HG03108 (cell line): ENCODE results near the gene RBM14.
"Not testable (repeated sequence)": the region's sequence is repeated elsewhere in the genome, so short reads cannot be mapped to it uniquely, and the experiment has no call there.

Source experiments
- ATAC-seq: cut with Tn5 transposase; IDR thresholded peaks from one replicate; pipeline ENCODE4 v1.9.1; 2021; ENCODE audit warnings: moderate library complexity; ENCODE audit not compliant: unreplicated experiment

RBM14 gene

GRCh38 chr11:66616379-66617154 lies at the start of gene RBM14:
TSS of gene RBM14 (plus strand) at chr11:66616630. CDS start at chr11:66616721, 91 bp downstream.
- peak; percentile 94 for ATAC-seq

DNA sequence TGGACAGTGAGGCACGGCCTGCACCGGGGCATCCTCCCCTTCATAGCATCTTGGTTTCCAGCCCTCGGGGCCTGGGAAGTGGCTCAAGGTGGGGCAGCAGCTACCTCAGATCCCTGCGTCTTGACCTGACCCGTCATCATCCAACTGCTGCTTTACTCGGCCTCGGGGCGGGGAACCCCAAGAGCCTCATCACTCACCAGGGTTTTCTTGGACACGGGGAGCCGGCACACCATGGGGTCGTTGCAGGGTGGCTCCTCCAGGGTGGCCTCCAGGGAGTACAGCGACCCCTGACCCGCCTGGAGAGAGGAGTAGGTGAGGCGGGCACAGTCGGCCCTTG lies 48.7 kb upstream of the RBM14 start:
- no peak for ATAC-seq

GRCh38 chr11:66568124-66568916 lies 48.1 kb upstream of the RBM14 start, which contains the start of gene CTSF:
TSS of gene CTSF (minus strand) at chr11:66568606. CDS start at chr11:66568486, 120 bp downstream.
- no peak for ATAC-seq

- no peak for ATAC-seq
These were observed 47.4 kb upstream of the RBM14 start for GRCh38 chr11:66569076-66569475.

DNA sequence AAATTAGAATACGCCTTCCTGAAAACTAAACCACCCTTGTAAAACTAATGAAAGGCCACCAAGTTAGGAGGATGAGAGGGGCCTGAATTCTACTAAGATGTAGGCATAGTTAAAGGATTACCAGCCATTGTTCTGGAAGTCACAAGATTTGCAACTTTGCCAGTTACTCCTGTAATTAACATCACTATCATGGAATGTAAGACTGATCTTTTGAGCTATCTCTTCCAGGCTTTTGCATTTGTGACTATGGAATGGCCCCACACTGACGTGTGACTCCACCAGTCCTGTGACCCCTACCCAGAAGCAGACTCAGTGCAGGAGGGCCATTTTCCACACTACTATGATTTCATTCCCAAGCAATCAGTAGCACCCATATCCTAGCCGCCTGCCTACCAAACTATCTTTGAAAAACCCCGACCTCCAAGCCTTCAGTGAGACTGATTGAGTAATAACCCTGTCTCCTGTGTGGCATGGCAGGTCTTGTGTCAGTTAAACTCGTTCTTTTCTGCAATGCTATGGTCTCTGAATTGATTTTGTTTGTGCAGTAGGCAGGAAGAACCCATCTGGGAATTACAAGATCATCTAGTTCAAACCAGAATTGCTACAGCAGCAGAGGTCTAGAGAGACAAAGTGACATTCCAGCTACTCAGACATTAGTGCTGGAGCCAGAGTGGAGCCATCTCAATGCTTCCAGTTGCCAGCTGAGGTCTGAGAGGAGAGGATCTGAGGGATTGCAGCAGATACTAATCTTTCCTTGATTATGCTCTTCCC lies 46.2 kb upstream of the RBM14 start:
- ATAC-seq: no peak

DNA sequence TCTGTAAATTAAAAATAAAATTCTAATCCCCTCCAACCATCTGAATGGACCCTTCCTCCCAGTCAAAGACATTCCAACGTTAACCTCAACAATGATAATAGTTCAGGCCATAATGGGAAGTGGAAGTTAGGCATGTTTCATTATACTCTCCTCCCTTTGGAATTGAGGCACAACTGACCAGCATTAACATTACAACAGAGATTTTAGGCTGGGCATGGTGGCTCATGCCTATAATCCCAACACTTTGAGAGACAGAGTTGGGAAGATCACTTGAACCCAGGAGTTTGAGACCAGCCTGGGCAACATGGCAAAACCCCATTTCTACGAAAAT lies 45.6 kb upstream of the RBM14 start:
- ATAC-seq: no peak

DNA sequence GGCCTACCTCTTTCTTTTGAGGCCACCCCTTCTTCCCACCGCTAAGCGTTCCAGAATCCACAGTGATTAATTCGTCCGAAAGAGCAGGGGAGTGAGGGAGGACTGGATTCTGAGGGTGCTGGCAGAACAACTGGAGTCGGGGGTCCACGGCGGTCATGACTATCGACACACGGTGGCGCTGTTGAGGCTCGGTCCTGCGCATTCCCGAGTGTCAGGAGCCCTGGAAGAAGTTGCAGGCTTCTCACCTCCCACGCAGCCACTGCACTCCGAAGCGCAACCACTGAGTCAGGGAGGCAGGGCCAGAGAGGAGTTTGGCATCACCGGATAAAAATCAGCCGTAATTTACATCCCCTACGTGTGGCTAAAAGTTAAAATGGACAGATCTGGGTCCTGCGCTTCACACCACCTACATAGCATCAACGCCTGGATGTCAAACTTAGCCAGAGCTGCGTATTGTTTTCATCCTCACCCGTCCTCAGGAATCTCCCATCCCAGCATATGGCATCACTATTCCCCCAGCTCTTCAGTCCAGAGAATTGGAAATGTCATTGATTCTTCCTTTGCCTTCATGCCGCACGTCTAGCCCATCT lies 37.3 kb upstream of the RBM14 start:
- no peak for ATAC-seq

DNA sequence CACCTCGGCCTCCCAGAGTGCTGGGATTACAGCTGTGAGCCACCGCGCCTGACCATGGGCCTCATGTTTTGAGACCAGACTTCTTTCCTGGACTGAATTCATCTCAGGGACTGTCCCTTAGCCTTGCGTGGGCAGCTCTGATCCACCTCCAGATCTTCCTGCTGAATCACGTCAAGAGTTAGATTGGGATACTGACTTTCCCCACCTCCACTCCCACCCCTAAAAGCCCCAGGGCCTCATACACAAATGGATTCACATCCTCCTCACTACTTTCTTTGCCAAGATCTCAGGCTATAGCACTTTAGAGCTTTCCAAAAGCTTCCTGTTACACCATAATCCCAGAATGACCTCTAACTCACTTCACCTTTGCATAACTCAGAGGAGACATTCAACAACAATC lies 35.6 kb upstream of the RBM14 start:
- ATAC-seq: no peak

GRCh38 chr11:66581261-66581660 lies 35.2 kb upstream of the RBM14 start:
- no peak for ATAC-seq

DNA sequence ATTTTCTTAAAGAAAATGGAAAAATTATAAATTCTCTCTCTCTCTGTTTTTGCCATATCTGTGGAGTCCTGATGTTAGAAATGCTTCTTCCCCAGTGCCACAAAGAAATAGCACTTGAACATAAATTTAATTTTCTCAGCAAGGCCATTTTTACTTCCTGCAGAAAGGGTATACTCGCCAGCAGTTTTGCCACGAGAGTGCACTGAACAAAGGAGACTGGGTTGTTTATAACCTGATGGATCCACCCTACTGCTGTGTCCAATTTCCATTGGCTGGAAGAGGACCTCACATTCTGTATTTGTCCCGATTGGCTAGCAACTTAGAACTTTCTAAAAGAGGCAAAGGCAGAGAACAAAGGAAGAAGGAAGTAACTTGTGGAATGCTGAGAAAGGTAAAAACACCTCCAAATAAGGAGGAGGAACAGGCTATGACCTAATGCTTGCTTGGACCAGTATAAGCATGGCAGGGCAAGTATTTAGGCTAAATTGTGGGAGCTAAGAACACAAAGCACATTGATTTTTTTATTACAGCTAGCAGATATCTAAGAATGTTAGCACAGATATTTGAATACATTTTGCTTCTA lies 33.8 kb upstream of the RBM14 start:
- ATAC-seq: not testable (repeated sequence)

DNA sequence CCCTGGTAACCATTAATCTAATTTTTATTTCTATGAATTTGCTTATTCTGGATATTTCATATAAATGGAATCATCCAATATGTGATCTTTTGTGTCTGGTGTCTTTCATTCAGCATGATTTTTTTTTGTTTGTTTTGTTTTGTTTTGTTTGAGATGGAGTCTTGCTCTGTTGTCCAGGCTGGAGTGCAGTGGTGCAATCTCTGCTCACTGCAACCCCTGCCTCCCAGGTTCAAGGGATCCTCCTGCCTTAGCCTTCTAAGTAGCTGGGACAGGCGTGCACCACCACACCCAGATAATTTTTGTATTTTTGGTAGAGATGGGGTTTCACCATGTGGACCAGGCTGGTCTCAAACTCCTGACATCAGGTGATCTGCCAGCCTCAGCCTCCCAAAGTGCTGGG lies 31.0 kb upstream of the RBM14 start:
- ATAC-seq: not testable (repeated sequence)

- no peak for ATAC-seq
These were observed 30.3 kb upstream of the RBM14 start for GRCh38 chr11:66586136-66586535.

- not testable (repeated sequence) for ATAC-seq
These were observed 27.1 kb upstream of the RBM14 start for GRCh38 chr11:66589315-66589714.

GRCh38 chr11:66589996-66590675 lies 26.3 kb upstream of the RBM14 start:
- ATAC-seq: no peak

- ATAC-seq: no peak
These were observed 25.3 kb upstream of the RBM14 start for GRCh38 chr11:66591175-66591574.

DNA sequence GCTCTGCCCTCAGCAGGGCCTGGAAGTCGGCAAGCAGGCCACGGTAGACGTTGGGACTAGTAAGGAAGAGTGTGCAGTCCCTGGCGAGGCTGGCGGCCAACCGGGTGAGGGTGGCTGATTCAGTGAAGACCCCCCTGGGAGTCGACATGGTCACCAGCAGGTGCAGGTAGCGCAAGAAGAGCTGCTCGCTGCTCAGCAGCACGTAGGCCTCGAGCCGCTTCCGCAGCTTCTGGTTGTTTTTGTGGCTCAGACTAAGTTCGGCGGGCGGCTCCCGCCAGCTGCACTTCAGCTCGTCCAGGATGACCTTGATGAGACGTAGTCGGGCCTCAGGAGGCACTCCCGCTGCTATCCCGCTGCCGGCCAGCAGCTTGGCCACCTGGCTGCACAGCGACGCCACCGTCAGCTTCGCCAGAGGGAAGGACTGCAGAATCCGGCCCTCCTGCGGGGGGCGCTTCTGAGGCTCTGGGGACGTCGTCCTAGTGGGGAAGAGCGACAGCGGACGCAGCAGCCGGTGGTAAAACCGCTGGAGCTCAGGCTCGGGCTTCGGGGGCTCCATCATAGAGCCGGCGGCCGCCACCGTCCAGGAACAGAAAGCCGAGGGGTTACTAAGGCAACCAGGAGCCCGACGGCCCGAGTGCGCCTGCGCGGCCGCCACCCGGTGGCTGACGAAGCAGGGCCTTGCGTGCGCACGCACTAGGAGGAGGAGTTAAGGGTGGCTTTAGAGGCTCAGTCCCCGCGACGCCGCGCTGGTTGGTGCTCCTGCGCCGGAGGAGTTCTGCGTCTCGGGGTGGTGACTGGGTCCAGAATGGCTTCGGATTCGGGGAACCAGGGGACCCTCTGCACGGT lies 23.8 kb upstream of the RBM14 start, which contains the start of the genes CCDC87 and CCS:
CCDC87 (minus strand) TSS at position 607 of the 846 bp plus-strand sequence; CDS start at position 559, 48 bp downstream.
CCS (plus strand) TSS at position 729 of the 846 bp plus-strand sequence; CDS start at position 806, 77 bp downstream.
- peak; percentile 91 for ATAC-seq

GRCh38 chr11:66593303-66593635 lies 23.2 kb upstream of the RBM14 start:
- no peak for ATAC-seq

- no peak for ATAC-seq
These were observed 22.8 kb upstream of the RBM14 start for GRCh38 chr11:66593650-66594049.

DNA sequence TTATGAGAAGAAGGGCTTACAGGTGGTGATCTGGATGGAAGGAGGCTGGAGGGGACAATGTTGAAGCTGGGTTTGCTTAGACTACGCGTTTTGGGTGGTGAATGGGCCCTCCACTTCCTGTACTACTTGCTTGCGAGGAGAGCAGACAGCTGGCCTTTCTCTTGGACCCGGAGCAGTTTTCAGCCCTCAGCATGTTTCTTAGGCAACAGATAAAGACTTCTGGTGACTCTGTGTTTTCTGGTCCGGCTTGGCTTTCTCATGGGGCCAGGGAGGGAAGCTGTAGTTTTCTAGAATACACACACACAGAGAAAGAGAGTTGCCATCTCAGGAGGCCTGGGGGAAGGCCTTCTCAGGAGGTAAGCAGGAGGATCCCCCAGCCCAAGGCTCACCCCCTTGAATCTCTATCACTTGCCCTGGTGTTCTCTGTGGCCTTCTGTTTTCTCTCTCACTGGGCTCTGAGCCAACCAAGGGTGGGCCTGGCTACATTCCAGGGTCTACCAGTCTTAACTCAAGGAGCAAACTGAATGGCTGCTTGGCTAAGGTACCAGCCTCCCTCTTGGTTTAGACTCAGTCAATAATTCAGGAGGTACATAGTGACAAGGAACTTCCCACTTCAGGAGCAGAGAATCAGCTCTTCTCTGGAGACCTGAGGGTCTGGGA lies 21.1 kb upstream of the RBM14 start:
- no peak for ATAC-seq
